ENCODE measurements around the gene LNPEP.

Gene LNPEP

DNA sequence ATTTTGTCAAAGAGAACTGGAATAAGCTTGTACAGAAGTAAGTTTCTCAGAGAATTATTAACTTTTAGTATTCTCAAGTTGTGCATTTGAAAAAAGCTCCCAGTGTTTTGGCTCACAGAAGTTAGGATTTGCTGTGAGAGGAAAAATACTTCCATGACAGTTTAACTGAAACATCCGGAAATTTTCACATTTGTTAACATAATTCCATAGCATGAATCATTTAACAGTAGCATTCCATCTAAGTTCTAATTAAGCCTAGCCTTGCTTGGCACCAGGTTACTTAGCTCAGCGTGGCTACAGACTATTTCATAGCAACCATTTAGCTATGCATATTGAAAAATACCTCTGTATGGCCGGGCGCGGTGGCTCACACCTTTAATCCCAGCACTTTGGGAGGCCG lies 90.8 kb downstream of the LNPEP start:
- no peak overlapping the region for H2AFZ ChIP-seq (ENCODE audit: low read depth, low read length, severe bottlenecking)
- H3K79me2 ChIP-seq (ENCODE audit: insufficient read depth, low read length), result 0 out of 2 replicates have a peak, but pooled peaks cover 3% of the 10 kb centered on the region
- peaks cover 11% of the 10 kb centered on the region; the same call in 1 of the 2 replicates for H3F3A ChIP-seq (ENCODE audit: insufficient read depth)
- H3K9me3 ChIP-seq (ENCODE audit: insufficient read depth, low read length), result no peaks in the 10 kb centered on the region
- H3K4me2 ChIP-seq (ENCODE audit: low read depth, low read length, poor library complexity, severe bottlenecking), result no peak overlapping the region
- H4K20me1 ChIP-seq (ENCODE audit: low read depth, low read length), result no peaks in the 10 kb centered on the region
- peaks cover 70% of the 10 kb centered on the region for H3K36me3 ChIP-seq (ENCODE audit: low read length)
- no peak overlapping the region for H3K27ac ChIP-seq (ENCODE audit: low read depth, low read length)
- H3K4me3 ChIP-seq (ENCODE audit: insufficient read depth, low read length, poor library complexity, severe bottlenecking), result no peak overlapping the region
- H3K27me3 ChIP-seq (ENCODE audit: low read length), result no peaks in the 10 kb centered on the region
- TF ChIP-seq CTCF (IDR thresholded peaks at IDR 0.05; ENCODE audit: insufficient read depth, low read length, poor library complexity, severe bottlenecking), result no peak
- TF ChIP-seq EZH2phosphoT487 (conservative IDR thresholded peaks at IDR 0.05; ENCODE audit: low read length), result no peak
- no peaks in the 10 kb centered on the region for H3K9me2 ChIP-seq (replicated peaks; ENCODE audit: insufficient read depth, low read length)
- H3K9ac ChIP-seq (ENCODE audit: low read length), result no peak overlapping the region

DNA sequence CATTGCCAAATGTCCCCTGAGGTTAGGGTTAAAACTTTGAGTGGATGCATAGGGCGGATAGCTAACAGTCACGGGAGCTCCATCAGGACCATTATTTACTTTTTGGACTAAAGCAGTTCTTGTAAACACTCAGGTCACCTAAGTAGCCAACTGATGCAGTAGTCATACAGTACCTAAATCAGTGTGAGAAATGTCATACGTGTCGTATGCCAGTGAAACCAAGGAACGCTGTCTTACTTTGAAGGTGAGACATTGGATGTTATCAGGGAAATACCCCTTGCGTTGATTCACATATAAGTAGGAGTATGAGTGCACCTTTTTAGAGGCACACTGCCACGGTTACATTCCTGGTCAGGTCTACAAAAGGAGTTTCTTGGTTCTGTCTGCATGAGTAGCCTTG lies 101.9 kb downstream of the LNPEP start:
- Histone ChIP-seq H3K79me2 (ENCODE audit: insufficient read depth, low read length) (no peaks in the 10 kb centered on the region), H2AFZ (ENCODE audit: low read depth, low read length, severe bottlenecking) (no peak overlapping the region)

DNA sequence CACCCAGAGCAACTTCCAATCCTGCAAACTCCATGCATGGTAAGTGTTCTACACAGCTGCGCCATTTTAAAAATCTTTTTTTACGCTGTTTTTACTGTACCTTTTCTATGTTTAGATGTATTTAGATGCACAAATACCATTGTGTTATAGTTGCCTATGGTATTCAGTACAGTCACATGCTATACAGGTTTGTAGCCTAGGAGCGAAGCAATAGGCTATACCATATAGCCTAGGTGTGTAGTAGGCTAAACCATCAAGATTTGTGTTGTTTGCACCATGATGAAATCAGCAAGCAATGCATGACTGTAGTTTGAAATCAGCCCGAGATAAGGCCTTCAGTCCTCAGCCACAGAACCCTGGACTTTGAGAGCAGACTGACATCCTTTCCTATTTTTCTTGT lies 105.4 kb downstream of the LNPEP start:
- Histone ChIP-seq H3F3A (ENCODE audit: insufficient read depth) (peaks cover 38% of the 10 kb centered on the region), H4K20me1 (ENCODE audit: low read depth, low read length) (peaks cover 6% of the 10 kb centered on the region; the same call in 1 of the 2 replicates), H3K9ac (ENCODE audit: low read length) (no peak overlapping the region), H3K9me2 (replicated peaks; ENCODE audit: insufficient read depth, low read length) (no peaks in the 10 kb centered on the region), H2AFZ (ENCODE audit: low read depth, low read length, severe bottlenecking) (no peak overlapping the region), H3K27me3 (ENCODE audit: low read length) (no peaks in the 10 kb centered on the region), H3K36me3 (ENCODE audit: low read length) (peaks cover 16% of the 10 kb centered on the region), H3K4me3 (ENCODE audit: insufficient read depth, low read length, poor library complexity, severe bottlenecking) (no peak overlapping the region), H3K27ac (ENCODE audit: low read depth, low read length) (no peak overlapping the region), H3K79me2 (ENCODE audit: insufficient read depth, low read length) (no peaks in the 10 kb centered on the region), H3K4me2 (ENCODE audit: low read depth, low read length, poor library complexity, severe bottlenecking) (no peak overlapping the region), H3K9me3 (ENCODE audit: insufficient read depth, low read length) (no peaks in the 10 kb centered on the region)
- no peak for TF ChIP-seq CTCF (IDR thresholded peaks at IDR 0.05; ENCODE audit: insufficient read depth, low read length, poor library complexity, severe bottlenecking)
- no peak for TF ChIP-seq EZH2phosphoT487 (conservative IDR thresholded peaks at IDR 0.05; ENCODE audit: low read length)

More for the DNA sequence above, 101.9 kb downstream of the LNPEP start:
- Histone ChIP-seq H3K9me3 (ENCODE audit: insufficient read depth, low read length) (no peaks in the 10 kb centered on the region), H3K4me2 (ENCODE audit: low read depth, low read length, poor library complexity, severe bottlenecking) (no peak overlapping the region), H3K4me3 (ENCODE audit: insufficient read depth, low read length, poor library complexity, severe bottlenecking) (no peak overlapping the region), H3K9me2 (replicated peaks; ENCODE audit: insufficient read depth, low read length) (no peaks in the 10 kb centered on the region), H3K36me3 (ENCODE audit: low read length) (peaks cover 35% of the 10 kb centered on the region), H3K9ac (ENCODE audit: low read length) (no peak overlapping the region), H4K20me1 (ENCODE audit: low read depth, low read length) (peaks cover 11% of the 10 kb centered on the region), H3K27ac (ENCODE audit: low read depth, low read length) (no peak overlapping the region), H3F3A (ENCODE audit: insufficient read depth) (peaks cover 41% of the 10 kb centered on the region), H3K27me3 (ENCODE audit: low read length) (no peaks in the 10 kb centered on the region)
- no peak for TF ChIP-seq CTCF (IDR thresholded peaks at IDR 0.05; ENCODE audit: insufficient read depth, low read length, poor library complexity, severe bottlenecking)
- no peak for TF ChIP-seq EZH2phosphoT487 (conservative IDR thresholded peaks at IDR 0.05; ENCODE audit: low read length)

Data from SU-DHL-6 (cell line).